ENCODE data around the gene MYO18B. TPM values are rescaled to one million over a fixed set of nuclear protein-coding genes. Genes with fewer than 3 reads are reported as not detected.

MYO18B gene
- total RNA-seq, 1 donor from 2014 or later: not detected

- no peaks in the 10 kb centered on the region for H3K27me3 ChIP-seq
- TF ChIP-seq CTCF (IDR thresholded peaks at IDR 0.05) (no peak), POLR2AphosphoS5 (IDR thresholded peaks at IDR 0.05; ENCODE audit: insufficient read depth in 1 of 2, low read depth in 1 of 2) (no peak), POLR2A (IDR thresholded peaks at IDR 0.05) (no peak)
- no peak overlapping the region for H3K4me3 ChIP-seq
- no peaks in the 10 kb centered on the region for H3K36me3 ChIP-seq
- H3K9me3 ChIP-seq: peaks cover 5% of the 10 kb centered on the region
- H3K27ac ChIP-seq: no peak overlapping the region
- intact Hi-C loops (cut with DNase I): no loop called here
- H3K4me1 ChIP-seq: no peaks in the 10 kb centered on the region
- no peak for DNase-seq (ENCODE audit: extremely low spot score in 2 of 2)
Measured at GRCh38 chr22:25829808-25830777, 88.1 kb downstream of the MYO18B start.

GRCh38 chr22:25833091-25833490, 91.1 kb downstream of the MYO18B start:
- Histone ChIP-seq H3K4me1 (no peaks in the 10 kb centered on the region), H3K27ac (no peak overlapping the region), H3K4me3 (no peak overlapping the region), H3K27me3 (no peaks in the 10 kb centered on the region), H3K36me3 (no peaks in the 10 kb centered on the region), H3K9me3 (peaks cover 5% of the 10 kb centered on the region)
- intact Hi-C loops (cut with DNase I): no loop called here
- DNase-seq (ENCODE audit: extremely low spot score in 2 of 2): no peak
- TF ChIP-seq CTCF (IDR thresholded peaks at IDR 0.05): no peak
- TF ChIP-seq POLR2AphosphoS5 (IDR thresholded peaks at IDR 0.05; ENCODE audit: insufficient read depth in 1 of 2, low read depth in 1 of 2): no peak
- TF ChIP-seq POLR2A (IDR thresholded peaks at IDR 0.05): no peak

- no peak for DNase-seq (ENCODE audit: extremely low spot score in 2 of 2)
- Histone ChIP-seq H3K4me1 (no peaks in the 10 kb centered on the region), H3K4me3 (no peak overlapping the region), H3K27me3 (no peaks in the 10 kb centered on the region), H3K9me3 (peaks cover 5% of the 10 kb centered on the region), H3K27ac (no peak overlapping the region), H3K36me3 (no peaks in the 10 kb centered on the region)
- intact Hi-C loops (cut with DNase I): no loop called here
- TF ChIP-seq POLR2AphosphoS5 (IDR thresholded peaks at IDR 0.05; ENCODE audit: insufficient read depth in 1 of 2, low read depth in 1 of 2) (no peak), CTCF (IDR thresholded peaks at IDR 0.05) (no peak), POLR2A (IDR thresholded peaks at IDR 0.05) (no peak)
Measured at GRCh38 chr22:25833676-25834075, 91.7 kb downstream of the MYO18B start.

GRCh38 chr22:25834490-25834889, 92.5 kb downstream of the MYO18B start:
- intact Hi-C loops (cut with DNase I): no loop called here
- Histone ChIP-seq H3K27ac (no peak overlapping the region), H3K4me1 (no peaks in the 10 kb centered on the region), H3K27me3 (no peaks in the 10 kb centered on the region), H3K4me3 (no peak overlapping the region), H3K36me3 (no peaks in the 10 kb centered on the region), H3K9me3 (peaks cover 5% of the 10 kb centered on the region)
- TF ChIP-seq POLR2AphosphoS5 (IDR thresholded peaks at IDR 0.05; ENCODE audit: insufficient read depth in 1 of 2, low read depth in 1 of 2): no peak
- TF ChIP-seq CTCF (IDR thresholded peaks at IDR 0.05): no peak
- TF ChIP-seq POLR2A (IDR thresholded peaks at IDR 0.05): no peak
- no peak for DNase-seq (ENCODE audit: extremely low spot score in 2 of 2)

GRCh38 chr22:25835348-25835747, 93.4 kb downstream of the MYO18B start:
- no peaks in the 10 kb centered on the region for H3K36me3 ChIP-seq

More at GRCh38 chr22:25835348-25835747, 93.4 kb downstream of the MYO18B start:
- no peaks in the 10 kb centered on the region for H3K27me3 ChIP-seq
- no peaks in the 10 kb centered on the region for H3K4me1 ChIP-seq
- H3K27ac ChIP-seq: no peak overlapping the region
- TF ChIP-seq POLR2A (IDR thresholded peaks at IDR 0.05) (no peak), CTCF (IDR thresholded peaks at IDR 0.05) (no peak), POLR2AphosphoS5 (IDR thresholded peaks at IDR 0.05; ENCODE audit: insufficient read depth in 1 of 2, low read depth in 1 of 2) (no peak)
- intact Hi-C loops (cut with DNase I): no loop called here
- no peak overlapping the region for H3K4me3 ChIP-seq
- DNase-seq (ENCODE audit: extremely low spot score in 2 of 2): no peak
- peaks cover 4% of the 10 kb centered on the region for H3K9me3 ChIP-seq

Data from vagina (tissue), 2 donors.